CD14-positive monocyte (primary cell): ENCODE data around the gene ZDHHC14. TPM values are rescaled to one million over a fixed set of nuclear protein-coding genes. Genes with fewer than 3 reads are reported as not detected.

Experiments used
- DNase-seq, 3 donors: peaks; one replicate each; pipeline ENCODE4 v3.0.0-alpha.2; 2011 to 2022
- H2AFZ ChIP-seq: 2 replicates; pipeline ENCODE4 v1.6.0; 2012; ENCODE audit warnings: mild to moderate bottlenecking, low read depth, low read length, inconsistent platforms; ENCODE audit not compliant: insufficient read depth, poor library complexity, severe bottlenecking
- H3K27ac ChIP-seq, 2 donors: 1 replicate in 1 of 2; 2 replicates in 1 of 2; pipeline ENCODE4 v1.5.1; 2012 to 2013; ENCODE audit warnings: low read length in 2 of 2, control low read depth in 1 of 2, inconsistent platforms in 1 of 2, low read depth in 1 of 2, mild to moderate bottlenecking in 1 of 2
- H3K27me3 ChIP-seq, 2 donors: one replicate each; pipeline versions ENCODE4 v1.6.0 to v1.6.1; 2011 to 2013; ENCODE audit warnings: low read length in 2 of 2; ENCODE audit not compliant: control insufficient read depth in 2 of 2, insufficient read depth in 2 of 2
- H3K36me3 ChIP-seq, 2 donors: replicated peaks in 1 of 2; 1 replicate in 1 of 2; 2 replicates in 1 of 2; pipeline versions ENCODE4 v1.5.1 to v1.6.1; 2012 to 2013; ENCODE audit warnings: low read length in 2 of 2, control low read depth in 1 of 2, inconsistent platforms in 1 of 2, mild to moderate bottlenecking in 1 of 2; ENCODE audit not compliant: insufficient read depth in 2 of 2, control insufficient read depth in 1 of 2
- H3K4me1 ChIP-seq, 2 donors: 1 replicate in 1 of 2; 2 replicates in 1 of 2; pipeline versions ENCODE4 v1.5.1 to v1.6.1; 2012 to 2013; ENCODE audit warnings: low read length in 2 of 2, control low read depth in 1 of 2, inconsistent platforms in 1 of 2, mild to moderate bottlenecking in 1 of 2, moderate library complexity in 1 of 2; ENCODE audit not compliant: insufficient read depth in 2 of 2, control insufficient read depth in 1 of 2
- H3K4me2 ChIP-seq: replicated peaks from 2 replicates; pipeline ENCODE3; 2012; ENCODE audit warnings: low read length, moderate library complexity, mild to moderate bottlenecking; ENCODE audit not compliant: poor library complexity, severe bottlenecking; ENCODE audit errors: extremely low read depth
- H3K4me3 ChIP-seq, 3 experiments: fragments of 200-600 bp in 1 of 3; sonication (generic) in 1 of 3; replicated peaks in 1 of 3; 1 replicate in 2 of 3; 2 replicates in 1 of 3; pipeline ENCODE4 v1.5.1; 2011 to 2013; ENCODE audit warnings: low read length in 3 of 3, mild to moderate bottlenecking in 3 of 3, control low read depth in 2 of 3, low read depth in 2 of 3, inconsistent platforms in 1 of 3, moderate library complexity in 1 of 3
- H3K79me2 ChIP-seq: 2 replicates; pipeline ENCODE4 v1.6.0; 2012; ENCODE audit warnings: mild to moderate bottlenecking, control low read depth, inconsistent platforms, low read length, moderate library complexity; ENCODE audit not compliant: insufficient read depth
- H3K9ac ChIP-seq: 2 replicates; pipeline ENCODE4 v1.6.0; 2017; ENCODE audit warnings: low read length, mild to moderate bottlenecking; ENCODE audit not compliant: insufficient read depth, poor library complexity, severe bottlenecking
- H3K9me3 ChIP-seq, 2 donors: replicated peaks in 1 of 2; 1 replicate in 1 of 2; 2 replicates in 1 of 2; pipeline versions ENCODE4 v1.5.1 to v1.6.1; 2012 to 2013; ENCODE audit warnings: low read length in 2 of 2, control low read depth in 1 of 2; ENCODE audit not compliant: control insufficient read depth in 1 of 2, insufficient read depth in 1 of 2
- H4K20me1 ChIP-seq: 2 replicates; pipeline ENCODE4 v1.6.0; 2012; ENCODE audit warnings: mild to moderate bottlenecking, low read length, control low read depth, moderate library complexity; ENCODE audit not compliant: insufficient read depth
- H3K27ac Mint-ChIP-seq, 7 donors: one replicate each; pipeline ENCODE4 v1.8.0; 2020; ENCODE audit warnings: mild to moderate bottlenecking in 7 of 7, mixed read lengths in 7 of 7, moderate library complexity in 6 of 7, inconsistent platforms in 2 of 7
- H3K27me3 Mint-ChIP-seq, 3 donors: one replicate each; pipeline ENCODE4 v1.8.0; 2021 to 2022; ENCODE audit warnings: low read depth in 3 of 3, mild to moderate bottlenecking in 3 of 3, mixed read lengths in 3 of 3, moderate library complexity in 3 of 3, inconsistent platforms in 1 of 3
- H3K36me3 Mint-ChIP-seq, 2 donors: one replicate each; pipeline ENCODE4 v1.8.0; 2020; ENCODE audit warnings: mixed read lengths in 2 of 2, inconsistent platforms in 1 of 2, mild to moderate bottlenecking in 1 of 2
- H3K4me1 Mint-ChIP-seq: one replicate; pipeline ENCODE4 v1.8.0; 2020; ENCODE audit warnings: mild to moderate bottlenecking, mixed read lengths
- H3K4me3 Mint-ChIP-seq, 2 donors: one replicate each; pipeline ENCODE4 v1.8.0; 2020; ENCODE audit warnings: mild to moderate bottlenecking in 2 of 2, mixed read lengths in 2 of 2, moderate library complexity in 1 of 2
- H3K9me3 Mint-ChIP-seq, 7 donors: one replicate each; pipeline ENCODE4 v1.8.0; 2020 to 2022; ENCODE audit warnings: mixed read lengths in 7 of 7, mild to moderate bottlenecking in 6 of 7, moderate library complexity in 6 of 7, inconsistent platforms in 2 of 7
- CTCF ChIP-seq: fragments of 200-600 bp; IDR thresholded peaks from one replicate; pipeline ENCODE4 v1.8.0; 2022; ENCODE audit warnings: antibody characterized with exemption, mild to moderate bottlenecking
- WGBS: methylation state at CpG from one replicate; pipeline ENCODE4 v1.1.5; 2013; ENCODE audit warnings: missing lambda C conversion rate; ENCODE audit not compliant: insufficient coverage; 5-methylcytosine and 5-hydroxymethylcytosine counted together
- intact Hi-C, 2 donors: fragments of 100-400 bp; cut with micrococcal nuclease; formaldehyde crosslinking; loops; one replicate each; pipeline versions ENCODE4 v1.15.0 to v1.15.1; 2023
- polyA plus RNA-seq, 3 donors: library from polyadenylated mRNA; depleted of rRNA in 1 of 3; unstranded in 2 of 3; stranded (reverse) in 1 of 3; fragments of 300-500 nt in 2 of 3; fragments of >200 nt in 1 of 3; fragmentation: Illumina TruSeq in 2 of 3; gene quantifications; 1 replicate in 2 of 3; 2 replicates in 1 of 3; pipeline ENCODE4 v1.2.3, GENCODE V29; 2012 to 2021

ZDHHC14 gene
- polyA plus RNA-seq, 3 donors = 0.30 to 1.7 (median 0.93) TPM

GRCh38 chr6:157548635-157549467, 167.9 kb downstream of the ZDHHC14 start:
- no peak overlapping the region for H3K27ac ChIP-seq
- Mint-ChIP-seq H3K9me3 (peaks cover 0 to 1% (median 0%) of the 10 kb centered on the region in 7 donors), H3K27me3 (peaks cover 0 to 2% (median 0%) of the 10 kb centered on the region in 3 donors), H3K36me3 (peaks cover 3 to 5% of the 10 kb centered on the region in 2 donors), H3K4me3 (peak overlapping the region; percentile 73 to 87), H3K27ac (peak overlapping the region in 2 of 7 donors; percentile 41 to 52), H3K4me1 (peaks cover 15% of the 10 kb centered on the region)
- peaks cover 16 to 21% of the 10 kb centered on the region in 2 donors for H3K4me1 ChIP-seq
- intact Hi-C loops = loop anchor here in 1 of 2 donors (5.0 kb wide), 1 partner anchor 37 kb away; no protein-coding TSS in a partner anchor
- H3K4me3 ChIP-seq = peak overlapping the region; percentile 14 to 58 (median 28)
- peak overlapping the region; percentile 43 for H2AFZ ChIP-seq
- no peaks in the 10 kb centered on the region for H3K9me3 ChIP-seq
- WGBS = 34% methylated on average over 11 of the region's 24 CpGs
- no peaks in the 10 kb centered on the region for H3K27me3 ChIP-seq
- no peaks in the 10 kb centered on the region for H3K36me3 ChIP-seq
- no peaks in the 10 kb centered on the region for H4K20me1 ChIP-seq
- peak; percentile 51 to 73 (median 60) for DNase-seq
- TF ChIP-seq CTCF = no peak
- H3K79me2 ChIP-seq = no peaks in the 10 kb centered on the region
- no peak overlapping the region for H3K9ac ChIP-seq
- peak overlapping the region; percentile 65 for H3K4me2 ChIP-seq

- peaks cover 0 to 2% (median 0%) of the 10 kb centered on the region in 3 donors for H3K27me3 Mint-ChIP-seq
- no peak overlapping the region for H3K27ac Mint-ChIP-seq
- Histone ChIP-seq H3K4me2 (peak overlapping the region; percentile 65), H3K36me3 (no peaks in the 10 kb centered on the region), H3K4me3 (peak overlapping the region; percentile 14 to 58 (median 28)), H3K4me1 (peaks cover 16 to 21% of the 10 kb centered on the region in 2 donors), H3K9me3 (no peaks in the 10 kb centered on the region), H3K79me2 (no peaks in the 10 kb centered on the region), H3K27me3 (no peaks in the 10 kb centered on the region), H3K9ac (no peak overlapping the region), H2AFZ (peak overlapping the region; percentile 43), H4K20me1 (no peaks in the 10 kb centered on the region), H3K27ac (no peak overlapping the region)
- peaks cover 15% of the 10 kb centered on the region for H3K4me1 Mint-ChIP-seq
- intact Hi-C loops = loop anchor here in 1 of 2 donors (5.0 kb wide), 1 partner anchor 37 kb away; no protein-coding TSS in a partner anchor
- H3K9me3 Mint-ChIP-seq = peaks cover 0 to 1% (median 0%) of the 10 kb centered on the region in 7 donors
- no peak for TF ChIP-seq CTCF
- DNase-seq = no peak
- WGBS = no CpG with 5 or more reads among the region's 3 CpGs
- peak overlapping the region; percentile 73 to 87 for H3K4me3 Mint-ChIP-seq
- peaks cover 3 to 5% of the 10 kb centered on the region in 2 donors for H3K36me3 Mint-ChIP-seq
Measured at GRCh38 chr6:157549468-157549745, 168.4 kb downstream of the ZDHHC14 start.
